GM19240 (cell line): ENCODE data around the gene OR9A2.
A peak's percentile ranks its signal among the peaks of the same experiment; 100 is the strongest.
"Not testable (repeated sequence)": the region's sequence is repeated elsewhere in the genome, so short reads cannot be mapped to it uniquely, and the experiment has no call there.

Experiments used
- DNase-seq: peaks from one replicate; pipeline ENCODE4 v3.0.0; 2011; ENCODE audit warnings: low spot score; ENCODE audit not compliant: insufficient read length

The OR9A2 gene

DNA sequence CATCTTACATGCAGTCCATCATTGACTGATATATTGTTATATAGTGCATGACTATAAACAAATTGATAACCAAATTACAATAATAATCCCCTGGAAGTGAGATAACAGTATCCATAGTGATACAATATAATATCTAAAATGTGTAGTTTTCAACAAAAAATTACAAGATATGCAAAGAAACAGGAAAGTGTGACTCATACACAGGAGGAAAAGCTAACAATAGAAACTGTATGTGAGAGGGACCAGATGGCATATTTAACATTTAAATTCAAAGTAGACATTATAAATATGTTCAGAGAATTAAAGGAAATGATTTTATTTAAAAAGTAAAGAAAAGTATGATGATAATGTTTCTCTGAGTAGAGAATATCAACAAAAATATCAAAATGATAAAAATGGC, 8.0 kb downstream of the OR9A2 start:
- no peak for DNase-seq

- DNase-seq, result no peak
Measured at GRCh38 chr7:143016996-143017395, 9.9 kb downstream of the OR9A2 start.

DNA sequence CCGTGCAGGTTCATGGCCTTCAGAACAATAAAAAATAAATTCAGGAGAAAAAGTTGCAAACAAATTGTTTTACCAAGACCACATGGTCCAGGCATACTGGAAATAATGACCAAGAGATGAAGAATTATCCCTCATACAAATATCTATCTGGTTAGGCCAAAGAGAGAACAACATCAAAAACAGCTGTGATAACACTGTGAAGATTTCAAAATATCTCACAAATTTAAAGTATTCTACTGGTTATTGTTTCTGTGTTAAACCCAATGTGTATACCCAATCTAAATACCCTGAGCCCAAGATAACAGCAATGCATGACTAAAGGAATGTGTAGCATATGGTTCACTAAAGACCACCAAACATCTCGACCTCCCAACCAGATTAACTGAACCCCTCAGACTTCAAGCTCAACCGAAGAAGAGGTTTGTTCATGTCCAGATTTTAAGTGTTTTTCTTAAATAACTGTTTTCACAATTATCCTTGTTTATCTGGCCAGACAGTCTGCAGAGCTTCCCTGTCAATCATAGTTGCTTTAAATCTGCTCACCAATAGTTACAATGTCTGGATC, 10.9 kb downstream of the OR9A2 start:
- no peak for DNase-seq

- no peak for DNase-seq
Measured at GRCh38 chr7:143015084-143015483, 11.8 kb downstream of the OR9A2 start.

GRCh38 chr7:143013893-143014292, 13.0 kb downstream of the OR9A2 start:
- DNase-seq, result no peak

DNA sequence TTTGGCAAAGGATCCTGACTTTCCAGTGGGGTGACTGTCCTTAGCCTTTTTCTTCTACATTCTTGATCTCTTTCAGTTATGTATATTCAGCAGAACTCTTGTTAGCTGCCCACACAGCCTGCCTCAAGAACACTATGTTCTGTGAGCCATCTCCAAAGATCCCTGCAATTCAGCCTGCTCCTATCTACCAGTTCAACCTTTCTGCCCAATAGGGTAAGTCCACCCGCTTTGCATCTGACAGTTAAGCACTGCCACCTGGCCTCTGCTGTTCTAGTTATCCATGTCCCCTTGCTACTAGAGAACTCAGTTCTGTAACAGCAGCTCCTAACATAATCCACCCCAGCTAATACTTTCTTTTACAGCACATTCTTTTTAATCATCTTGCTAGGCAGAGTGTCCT, 13.5 kb downstream of the OR9A2 start:
- DNase-seq, result no peak

DNA sequence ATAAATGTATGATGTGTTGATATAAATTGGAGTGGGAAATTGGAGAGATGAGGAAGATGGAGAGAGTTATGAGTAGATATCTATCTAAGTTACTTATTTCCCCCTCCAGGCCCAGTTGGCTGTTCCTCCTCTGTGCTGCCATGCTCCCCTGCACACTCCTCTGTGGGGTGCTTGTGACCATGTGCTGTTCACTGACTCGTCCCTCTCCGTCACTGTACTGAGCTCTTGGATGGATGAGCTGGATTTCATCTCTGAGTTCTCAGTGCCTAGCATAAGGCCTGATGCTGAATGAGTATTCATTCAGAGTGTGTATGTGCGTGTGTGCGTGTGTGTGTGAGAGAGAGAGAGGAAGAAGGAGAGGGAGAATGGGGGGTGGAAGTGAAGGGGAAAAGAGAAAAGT, 14.5 kb downstream of the OR9A2 start:
- no peak for DNase-seq

- no peak for DNase-seq
Measured at GRCh38 chr7:143012001-143012400, 14.9 kb downstream of the OR9A2 start.

DNA sequence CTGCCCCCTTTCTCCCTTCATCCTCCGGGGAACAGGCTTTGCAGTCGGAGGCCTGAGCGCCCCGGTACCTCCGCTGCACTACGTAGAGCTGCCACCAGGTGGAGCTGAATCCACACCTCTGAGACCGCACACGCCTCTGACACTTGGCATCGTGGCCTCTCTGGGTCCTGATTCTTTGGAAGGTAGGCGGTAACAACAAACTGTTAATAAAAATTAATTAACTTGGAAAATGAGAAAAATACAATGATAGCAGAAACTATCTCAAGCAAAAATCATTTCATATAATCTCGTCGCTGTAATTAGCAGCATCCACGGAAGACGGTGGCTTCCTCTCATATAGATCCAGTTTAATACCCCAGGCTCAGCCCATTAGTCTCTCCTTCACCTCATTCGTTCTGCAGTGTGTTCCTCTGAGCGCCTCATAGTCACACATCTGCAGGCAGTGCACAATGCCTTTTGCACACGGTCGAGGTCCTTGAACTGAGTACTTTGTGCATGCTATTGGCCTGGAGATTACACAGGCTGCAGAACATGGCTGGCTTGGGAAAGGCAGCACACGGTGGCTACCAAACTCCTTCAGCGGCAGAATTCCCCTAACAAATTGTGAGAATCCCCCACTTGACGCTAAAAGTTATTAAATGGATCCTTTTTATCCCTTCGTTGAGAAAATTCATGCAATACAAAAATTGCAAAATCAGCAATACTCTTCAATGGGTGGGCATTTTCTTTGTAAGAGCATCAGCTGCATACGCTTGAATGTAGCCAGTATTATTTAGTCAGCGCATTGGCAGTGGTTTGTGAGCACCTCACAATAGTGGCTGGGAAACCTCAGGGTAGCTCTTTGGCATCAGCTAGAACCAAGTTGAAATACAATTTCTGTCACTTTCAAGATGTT, 18.7 kb downstream of the OR9A2 start:
- peak; percentile 9 for DNase-seq

DNA sequence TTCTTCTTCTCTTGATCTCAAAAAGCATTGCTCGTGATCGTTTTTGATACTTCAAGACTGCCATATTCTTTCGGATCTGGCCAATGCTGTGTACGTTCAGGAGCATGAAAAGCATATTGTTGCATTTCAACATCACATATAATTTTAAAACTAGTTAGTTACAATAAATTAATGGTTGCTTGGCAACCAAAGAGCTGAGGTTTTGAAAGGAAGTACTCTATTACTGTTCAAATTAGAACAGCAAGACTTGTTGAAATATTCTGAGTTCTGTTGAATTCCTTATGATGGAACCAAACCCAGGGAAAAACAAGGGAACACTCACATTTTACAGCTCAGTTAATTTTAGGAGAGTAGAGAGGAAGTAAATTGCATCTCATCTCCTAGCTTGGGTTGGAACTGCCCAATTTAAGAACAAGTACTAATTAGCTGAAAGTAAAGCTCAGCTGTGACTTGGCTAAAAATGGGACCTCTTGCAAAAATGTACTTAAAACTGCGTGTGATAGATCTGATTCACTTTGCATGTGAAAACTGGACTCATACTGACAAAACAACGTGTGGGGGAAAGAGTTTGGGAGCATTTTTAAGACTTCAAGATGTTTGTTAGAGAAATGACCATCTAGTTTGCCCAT, 21.2 kb downstream of the OR9A2 start:
- no peak for DNase-seq

DNA sequence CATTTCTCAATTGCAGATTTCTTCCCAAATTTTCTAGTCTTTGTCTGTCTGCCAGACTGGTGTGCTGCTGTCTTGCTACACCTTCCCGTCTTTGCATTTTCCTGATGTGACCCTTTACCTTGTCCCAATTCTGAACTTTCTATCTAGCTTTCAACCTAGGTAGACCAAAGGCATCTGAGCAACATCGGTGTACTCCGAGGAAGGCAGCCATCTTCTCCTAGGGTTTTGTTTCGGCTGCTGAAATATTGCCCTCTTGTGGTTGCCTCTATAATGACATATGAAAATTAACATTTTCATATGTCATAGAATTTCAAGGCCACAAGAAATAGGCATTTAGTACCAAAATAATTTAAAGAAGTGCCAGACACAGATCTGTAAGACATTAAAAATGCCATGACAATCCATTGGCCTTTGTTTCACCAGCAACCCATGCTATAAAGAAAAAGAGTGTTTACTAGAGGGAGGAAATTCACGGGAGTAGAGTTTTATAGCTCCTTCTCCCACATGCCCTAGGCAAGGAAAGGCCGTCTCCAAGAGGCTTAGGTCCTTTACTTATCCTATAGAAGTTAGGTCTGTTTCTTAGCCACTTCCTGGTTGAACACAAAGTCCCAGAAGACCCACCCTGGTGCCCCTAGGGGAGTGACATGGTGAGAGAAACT, 23.4 kb downstream of the OR9A2 start:
- DNase-seq, result peak; percentile 47

GRCh38 chr7:143002898-143003297, 24.0 kb downstream of the OR9A2 start:
- no peak for DNase-seq

DNA sequence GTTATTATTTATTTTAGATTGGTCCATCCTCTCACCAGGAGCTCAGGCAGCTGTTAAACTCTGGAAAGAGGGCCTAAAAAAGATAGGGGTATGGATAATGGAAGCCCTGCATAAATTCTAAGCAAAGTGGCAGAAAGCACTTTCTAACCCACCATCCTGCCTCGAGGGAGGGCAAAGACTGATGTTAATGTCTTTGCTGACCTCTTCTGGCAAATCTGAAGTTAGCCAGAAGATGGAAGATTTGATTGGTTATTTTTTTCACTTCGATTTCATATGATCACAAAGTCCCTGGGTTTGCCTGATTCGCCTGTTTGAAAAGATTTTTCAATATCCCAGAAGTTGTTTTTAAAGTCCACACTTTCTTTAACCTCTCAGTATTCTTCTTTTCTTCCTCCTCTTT, 24.8 kb downstream of the OR9A2 start:
- DNase-seq, result no peak

- no peak for DNase-seq
Measured at GRCh38 chr7:143000648-143001047, 26.3 kb downstream of the OR9A2 start.

DNA sequence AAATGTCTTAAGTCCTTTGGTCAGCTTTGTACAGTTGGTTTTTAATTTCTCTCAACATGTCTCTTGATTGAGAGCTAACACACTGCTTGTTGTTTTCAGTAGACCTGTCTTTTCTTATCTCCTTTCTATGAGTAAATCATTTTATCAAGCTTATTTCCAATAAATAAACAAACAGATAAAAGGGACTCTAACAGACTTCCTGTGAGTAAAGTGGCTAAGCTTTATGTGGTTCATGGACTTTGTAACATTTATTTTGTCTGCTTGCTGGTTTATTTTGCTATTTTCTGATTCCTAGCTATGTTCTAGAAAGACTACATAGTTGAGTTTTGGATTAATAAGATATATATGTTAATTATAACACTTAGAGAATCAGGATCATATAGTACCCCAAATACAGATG, 27.1 kb downstream of the OR9A2 start:
- no peak for DNase-seq

GRCh38 chr7:142998966-142999365, 28.0 kb downstream of the OR9A2 start:
- DNase-seq, result no peak

GRCh38 chr7:142997456-142997989, 29.4 kb downstream of the OR9A2 start:
- DNase-seq, result no peak

DNA sequence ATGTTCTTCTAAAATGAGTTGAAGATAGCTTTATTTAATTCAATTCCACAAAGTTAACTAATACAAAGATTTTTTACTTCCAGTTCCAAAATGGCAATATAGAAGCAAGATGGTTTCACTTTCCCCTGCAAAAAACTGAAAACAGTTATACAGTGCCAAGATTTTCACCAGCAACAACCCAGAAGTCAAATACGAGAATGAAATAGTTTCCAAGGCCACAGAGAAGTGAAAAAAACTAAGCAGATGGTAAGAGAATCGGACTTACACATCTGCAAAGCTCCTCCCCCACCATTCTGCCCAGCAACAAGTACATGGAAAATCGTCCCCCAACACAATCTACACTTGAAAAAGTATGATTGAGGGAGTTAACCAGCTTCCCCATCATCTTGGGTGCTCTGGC, 34.5 kb downstream of the OR9A2 start:
- DNase-seq, result no peak

DNA sequence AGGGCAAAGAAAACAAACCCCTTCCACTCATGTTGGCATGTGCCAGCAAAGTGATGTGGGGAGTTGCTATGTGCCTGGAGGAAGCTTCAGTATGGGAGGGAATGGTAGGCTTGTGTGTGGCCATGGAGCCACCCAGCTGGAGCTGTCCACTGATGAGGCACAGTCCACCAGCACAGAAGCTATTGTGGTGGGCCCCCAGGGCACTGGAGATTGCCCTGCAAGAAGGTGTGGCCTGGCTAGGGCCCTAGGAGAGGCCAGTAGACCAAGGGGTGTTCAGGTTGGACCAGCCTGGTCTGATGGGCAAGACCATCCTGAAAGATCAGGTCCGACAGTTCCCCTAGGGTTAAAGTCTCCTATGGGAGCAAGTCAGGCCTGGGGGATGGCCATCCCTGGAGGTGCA, 42.6 kb downstream of the OR9A2 start:
- no peak for DNase-seq

DNA sequence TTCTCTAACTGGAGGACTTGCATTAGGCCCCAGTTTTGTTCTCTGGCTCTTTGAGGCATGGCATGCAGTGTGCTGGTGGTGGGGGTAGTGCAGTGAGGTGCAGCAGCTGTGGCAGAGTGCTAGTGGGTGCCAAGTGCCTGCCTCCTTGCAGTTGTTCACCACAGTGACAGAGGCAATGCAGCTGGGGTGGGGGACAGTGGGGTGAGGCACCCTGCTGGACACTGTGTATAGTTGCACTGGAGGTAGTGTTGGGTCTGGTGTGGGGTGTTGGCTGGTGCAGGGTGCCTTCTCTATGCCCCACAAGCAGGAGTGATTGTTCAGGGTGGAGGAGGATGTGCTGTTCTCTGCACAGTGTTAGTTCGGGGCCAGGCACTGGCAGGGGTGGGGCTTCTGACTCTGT, 43.1 kb downstream of the OR9A2 start:
- no peak for DNase-seq

- DNase-seq, result not testable (repeated sequence)
Measured at GRCh38 chr7:142978402-142978801, 48.5 kb downstream of the OR9A2 start.
